ENCODE measurements around the gene KCNJ12. TPM values are rescaled to one million over a fixed set of nuclear protein-coding genes. Genes with fewer than 3 reads are reported as not detected.

The KCNJ12 gene
- polyA plus RNA-seq, 2 of the 4 experiments (the other 2 are of a cell fraction), result 0.34 to 0.44 TPM

- H3K4me1 ChIP-seq, result 0 out of 3 replicates have a peak, but pooled peaks cover 3% of the 10 kb centered on the region
Observed at GRCh38 chr17:21385281-21385845, 9.2 kb downstream of the KCNJ12 start.

GRCh38 chr17:21387616-21388015 is 11.5 kb downstream of the KCNJ12 start:
- no peak overlapping the region for H3K4me3 ChIP-seq
- no peak overlapping the region for H3K27ac ChIP-seq
- ChIA-PET CTCF (interaction anchor here (1.1 to 1.6 kb wide), 3 partner anchors 10 to 13 kb away, joined by 3 read pairs; no protein-coding TSS in a partner anchor), POLR2A (no interaction called here)
- no peak for TF ChIP-seq PHF8 (IDR thresholded peaks at IDR 0.05; ENCODE audit: borderline replicate concordance, low read depth)
- no peak for TF ChIP-seq HES2 (IDR thresholded peaks at IDR 0.05)
- no peak for TF ChIP-seq EP300 (IDR thresholded peaks at IDR 0.05)
- TF ChIP-seq MAFK (IDR thresholded peaks at IDR 0.05; ENCODE audit: partially characterized antibody), result no peak
- TF ChIP-seq NFE2L2 (conservative IDR thresholded peaks at IDR 0.05; ENCODE audit: low read length), result no peak
- TF ChIP-seq ZFP36 (IDR thresholded peaks at IDR 0.05; ENCODE audit: borderline replicate concordance, partially characterized antibody), result no peak
- no peak for TF ChIP-seq EHF (CRISPR knock-in tag; IDR thresholded peaks at IDR 0.05)
- TF ChIP-seq TFCP2L1 (CRISPR knock-in tag; IDR thresholded peaks at IDR 0.05), result no peak
- DNase-seq (ENCODE audit: low read depth in 1 of 2, low spot score in 1 of 2), result no peak
- H3K4me2 ChIP-seq, result no peak overlapping the region
- 46% methylated on average over 5 of the region's 5 CpGs for WGBS (ENCODE audit: missing lambda C conversion rate)
- ATAC-seq, result no peak
- no peaks in the 10 kb centered on the region for H3K9me3 ChIP-seq
- no peak for FAIRE-seq
- 0 out of 3 replicates have a peak, but pooled peaks cover 3% of the 10 kb centered on the region for H3K4me1 ChIP-seq

More at GRCh38 chr17:21385281-21385845, 9.2 kb downstream of the KCNJ12 start:
- H3K4me2 ChIP-seq, result no peak overlapping the region
- 53% methylated on average over 6 of the region's 10 CpGs for WGBS (ENCODE audit: missing lambda C conversion rate)
- FAIRE-seq (no peak), DNase-seq (ENCODE audit: low read depth in 1 of 2, low spot score in 1 of 2) (no peak), ATAC-seq (no peak)
- TF ChIP-seq RARB (CRISPR knock-in tag; IDR thresholded peaks at IDR 0.05), result no peak
- TF ChIP-seq CHD4 (IDR thresholded peaks at IDR 0.05; ENCODE audit: borderline replicate concordance), result no peak
- TF ChIP-seq GATA3 (IDR thresholded peaks at IDR 0.05; ENCODE audit: borderline replicate concordance), result no peak
- no peak for TF ChIP-seq JUN (IDR thresholded peaks at IDR 0.05)
- no peak for TF ChIP-seq SREBF2 (IDR thresholded peaks at IDR 0.05)
- no peak for TF ChIP-seq REST (IDR thresholded peaks at IDR 0.05)
- no peak for TF ChIP-seq POLR2AphosphoS2 (conservative IDR thresholded peaks at IDR 0.05; ENCODE audit: low read length)
- TF ChIP-seq HOXB13 (CRISPR knock-in tag; IDR thresholded peaks at IDR 0.05; ENCODE audit: low read depth), result no peak
- TF ChIP-seq NPAS2 (CRISPR knock-in tag; IDR thresholded peaks at IDR 0.05; ENCODE audit: borderline replicate concordance), result no peak
- no peak for TF ChIP-seq CBX2 (IDR thresholded peaks at IDR 0.05; ENCODE audit: borderline replicate concordance, low read depth)
- TF ChIP-seq HMGXB4 (CRISPR knock-in tag; IDR thresholded peaks at IDR 0.05; ENCODE audit: borderline replicate concordance), result no peak
- no peak for TF ChIP-seq RCOR1 (IDR thresholded peaks at IDR 0.05; ENCODE audit: low read depth, low read length)
- TF ChIP-seq NR3C1 (IDR thresholded peaks at IDR 0.05), result no peak
- TF ChIP-seq EP300 (IDR thresholded peaks at IDR 0.05), result no peak
- TF ChIP-seq TFCP2L1 (CRISPR knock-in tag; IDR thresholded peaks at IDR 0.05), result no peak
- TF ChIP-seq JUNB (IDR thresholded peaks at IDR 0.05), result no peak
- H3K4me3 ChIP-seq, result no peak overlapping the region
- POLR2A ChIA-PET, result no interaction called here
- CTCF ChIA-PET, result no interaction called here
- no peak overlapping the region for H3K27ac ChIP-seq
- no peaks in the 10 kb centered on the region for H3K9me3 ChIP-seq

Measured in A549 (cell line).